ENCODE data around the gene GSG1L. TPM values are rescaled to one million over a fixed set of nuclear protein-coding genes. Genes with fewer than 3 reads are reported as not detected.

GSG1L gene
- total RNA-seq, 1 donor from 2014 or later = not detected

DNA sequence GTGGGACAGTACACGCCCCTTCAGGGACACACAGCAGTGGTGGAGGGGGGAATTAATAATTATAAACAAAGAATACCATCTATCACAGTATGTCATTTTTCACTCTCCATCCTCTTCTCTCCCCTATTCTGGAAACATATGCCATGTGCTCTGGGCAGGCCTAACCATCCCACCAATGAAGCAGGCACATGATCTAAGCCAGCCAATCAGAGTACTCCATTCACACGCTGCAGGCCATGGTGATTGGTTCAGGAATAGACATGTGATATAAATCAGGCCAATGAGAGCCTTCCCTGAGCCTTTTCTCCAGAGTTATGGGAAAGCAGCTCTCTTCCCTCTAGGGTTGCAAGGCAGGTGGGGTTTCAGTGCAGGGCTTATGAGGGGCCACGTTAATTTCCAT lies 36.5 kb downstream of the GSG1L start:
- Histone ChIP-seq H3K27ac (no peak overlapping the region), H3K9me3 (peaks cover 0 to under 1% of the 10 kb centered on the region in 2 donors), H3K4me1 (no peaks in the 10 kb centered on the region), H3K36me3 (no peaks in the 10 kb centered on the region), H3K4me3 (no peak overlapping the region), H3K27me3 (no peaks in the 10 kb centered on the region)
- TF ChIP-seq, protein P1, sequence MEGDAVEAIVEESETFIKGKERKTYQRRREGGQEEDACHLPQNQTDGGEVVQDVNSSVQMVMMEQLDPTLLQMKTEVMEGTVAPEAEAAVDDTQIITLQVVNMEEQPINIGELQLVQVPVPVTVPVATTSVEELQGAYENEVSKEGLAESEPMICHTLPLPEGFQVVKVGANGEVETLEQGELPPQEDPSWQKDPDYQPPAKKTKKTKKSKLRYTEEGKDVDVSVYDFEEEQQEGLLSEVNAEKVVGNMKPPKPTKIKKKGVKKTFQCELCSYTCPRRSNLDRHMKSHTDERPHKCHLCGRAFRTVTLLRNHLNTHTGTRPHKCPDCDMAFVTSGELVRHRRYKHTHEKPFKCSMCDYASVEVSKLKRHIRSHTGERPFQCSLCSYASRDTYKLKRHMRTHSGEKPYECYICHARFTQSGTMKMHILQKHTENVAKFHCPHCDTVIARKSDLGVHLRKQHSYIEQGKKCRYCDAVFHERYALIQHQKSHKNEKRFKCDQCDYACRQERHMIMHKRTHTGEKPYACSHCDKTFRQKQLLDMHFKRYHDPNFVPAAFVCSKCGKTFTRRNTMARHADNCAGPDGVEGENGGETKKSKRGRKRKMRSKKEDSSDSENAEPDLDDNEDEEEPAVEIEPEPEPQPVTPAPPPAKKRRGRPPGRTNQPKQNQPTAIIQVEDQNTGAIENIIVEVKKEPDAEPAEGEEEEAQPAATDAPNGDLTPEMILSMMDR (IDR thresholded peaks at IDR 0.05) = no peak
- intact Hi-C loops (cut with DNase I) = no loop called here
- no peak for DNase-seq (ENCODE audit: low spot score in 2 of 2)

DNA sequence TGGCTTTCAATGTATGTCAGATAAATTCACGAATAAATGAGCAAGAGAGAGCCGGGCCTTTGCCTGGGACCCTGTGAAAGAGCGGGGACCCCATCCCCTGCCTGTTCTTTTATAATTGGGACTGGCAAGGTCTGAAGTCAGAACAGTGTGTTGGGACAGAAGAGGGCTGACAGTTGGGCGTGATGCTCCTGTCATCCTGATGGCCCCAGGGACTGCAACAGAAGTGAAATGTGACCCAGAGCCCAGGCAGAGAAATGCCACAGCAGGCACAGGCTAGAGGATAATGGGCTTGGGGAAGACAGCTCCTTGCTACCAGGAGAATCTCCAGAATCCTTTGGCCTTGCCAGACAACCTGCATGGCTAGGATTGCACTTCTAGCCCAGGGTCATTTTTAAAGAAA lies 37.9 kb downstream of the GSG1L start:
- Histone ChIP-seq H3K4me1 (no peaks in the 10 kb centered on the region), H3K4me3 (no peak overlapping the region)
- TF ChIP-seq, protein P1 (IDR thresholded peaks at IDR 0.05) = no peak

DNA sequence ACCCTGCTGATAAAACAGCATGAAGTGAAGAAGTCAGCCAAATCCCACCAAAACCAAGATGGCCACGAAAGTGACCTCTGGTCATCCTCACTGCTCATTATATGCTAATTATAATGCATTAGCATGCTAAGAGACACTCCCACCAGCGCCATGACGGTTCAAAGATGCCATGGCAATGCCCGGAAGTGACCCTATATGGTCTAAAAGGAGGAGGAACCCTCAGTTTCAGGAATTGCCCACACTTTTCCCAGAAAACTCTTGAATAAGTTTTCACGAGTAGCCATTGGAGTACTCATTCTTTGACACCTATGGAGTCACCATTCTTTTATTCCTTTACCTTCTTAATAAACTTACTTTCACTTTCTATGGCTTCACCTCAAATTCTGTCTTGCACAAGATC lies 44.3 kb downstream of the GSG1L start:
- H3K27ac ChIP-seq = no peak overlapping the region
- TF ChIP-seq, protein P1 (IDR thresholded peaks at IDR 0.05) = no peak
- no peak for DNase-seq (ENCODE audit: low spot score in 2 of 2)
- no peaks in the 10 kb centered on the region for H3K27me3 ChIP-seq
- no peaks in the 10 kb centered on the region for H3K36me3 ChIP-seq
- H3K9me3 ChIP-seq = peaks cover 0 to 18% of the 10 kb centered on the region in 2 donors
- H3K4me1 ChIP-seq = no peaks in the 10 kb centered on the region
- H3K4me3 ChIP-seq = no peak overlapping the region
- intact Hi-C loops (cut with DNase I) = no loop called here

More for the DNA sequence above, 37.9 kb downstream of the GSG1L start:
- intact Hi-C loops (cut with DNase I) = no loop called here
- no peak for DNase-seq (ENCODE audit: low spot score in 2 of 2)
- Histone ChIP-seq H3K9me3 (peaks cover 0 to 14% of the 10 kb centered on the region in 2 donors), H3K27me3 (no peaks in the 10 kb centered on the region), H3K27ac (no peak overlapping the region), H3K36me3 (no peaks in the 10 kb centered on the region)

DNA sequence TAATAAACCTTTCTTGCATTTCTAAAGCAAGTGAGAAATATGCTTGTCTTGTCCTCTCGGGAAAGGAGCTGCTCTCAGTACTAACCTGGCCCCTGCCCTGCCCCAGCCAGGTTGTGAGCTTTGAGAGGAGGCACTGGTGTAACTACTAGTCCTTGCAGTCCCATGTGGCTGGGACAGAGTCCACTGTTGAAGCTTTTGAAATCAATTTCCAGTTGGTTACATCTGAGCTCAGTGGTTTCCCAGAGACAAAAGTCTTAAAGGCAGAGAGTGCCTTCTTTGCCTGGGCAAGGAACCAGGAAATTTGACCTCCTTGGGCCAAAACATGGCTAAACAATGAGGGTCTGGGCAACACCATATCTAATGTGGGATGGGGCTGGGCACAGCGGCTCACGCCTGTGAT lies 48.7 kb downstream of the GSG1L start:
- no peaks in the 10 kb centered on the region for H3K27me3 ChIP-seq
- H3K9me3 ChIP-seq = no peaks in the 10 kb centered on the region
- no peak for DNase-seq (ENCODE audit: low spot score in 2 of 2)
- H3K36me3 ChIP-seq = no peaks in the 10 kb centered on the region
- intact Hi-C loops (cut with DNase I) = no loop called here
- H3K27ac ChIP-seq = no peak overlapping the region
- TF ChIP-seq, protein P1 (IDR thresholded peaks at IDR 0.05) = no peak
- H3K4me1 ChIP-seq = no peaks in the 10 kb centered on the region
- no peak overlapping the region for H3K4me3 ChIP-seq

DNA sequence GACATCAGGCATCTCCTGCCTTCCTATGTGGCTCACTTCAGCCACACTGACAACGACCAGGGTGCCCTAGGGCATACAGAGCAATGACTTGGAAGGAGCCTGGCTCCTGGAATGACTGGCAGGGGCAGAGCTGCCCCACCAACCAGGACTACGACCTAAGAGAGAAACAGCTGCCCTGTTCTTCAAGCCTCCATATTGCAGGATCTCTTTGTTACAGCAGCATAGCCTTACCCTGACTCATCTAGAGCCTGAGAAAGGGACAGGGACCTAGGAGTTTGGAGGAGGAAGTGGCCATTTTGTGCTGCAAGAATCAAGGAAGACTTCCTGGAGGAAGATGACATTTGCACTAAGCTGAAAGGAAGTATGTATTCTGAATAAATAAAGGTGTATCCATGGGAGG lies 49.6 kb downstream of the GSG1L start:
- H3K9me3 ChIP-seq = no peaks in the 10 kb centered on the region
- H3K4me1 ChIP-seq = no peaks in the 10 kb centered on the region
- intact Hi-C loops (cut with DNase I) = no loop called here
- no peak for DNase-seq (ENCODE audit: low spot score in 2 of 2)
- H3K4me3 ChIP-seq = no peak overlapping the region
- H3K27ac ChIP-seq = no peak overlapping the region
- no peaks in the 10 kb centered on the region for H3K36me3 ChIP-seq
- no peaks in the 10 kb centered on the region for H3K27me3 ChIP-seq
- TF ChIP-seq, protein P1 (IDR thresholded peaks at IDR 0.05) = no peak

DNA sequence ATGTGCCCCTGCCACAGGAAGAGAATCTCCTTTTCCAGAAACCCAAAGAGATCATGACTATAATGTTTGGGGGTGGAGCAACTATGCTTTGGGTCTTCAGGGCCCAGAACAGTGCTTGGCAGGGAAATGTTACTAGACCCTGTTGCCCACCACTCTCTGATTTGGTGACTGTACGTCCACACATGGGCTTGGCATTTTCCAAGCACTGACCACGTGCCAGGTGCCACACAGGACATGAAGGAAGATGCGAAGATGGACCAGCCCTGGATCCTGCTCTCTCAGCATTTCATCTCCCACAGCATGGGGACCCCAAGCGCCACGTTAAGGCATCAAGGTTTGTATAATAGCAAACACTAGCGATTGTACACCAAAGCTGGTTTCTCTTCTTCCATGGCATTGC lies 50.1 kb downstream of the GSG1L start:
- Histone ChIP-seq H3K27me3 (no peaks in the 10 kb centered on the region), H3K4me3 (no peak overlapping the region), H3K27ac (no peak overlapping the region), H3K9me3 (no peaks in the 10 kb centered on the region), H3K36me3 (no peaks in the 10 kb centered on the region), H3K4me1 (no peaks in the 10 kb centered on the region)
- intact Hi-C loops (cut with DNase I) = no loop called here
- no peak for DNase-seq (ENCODE audit: low spot score in 2 of 2)
- TF ChIP-seq, protein P1 (IDR thresholded peaks at IDR 0.05) = no peak
